Sigmoid colon (tissue), 7 donors: ENCODE data around the gene ATP2B1. TPM values are rescaled to one million over a fixed set of nuclear protein-coding genes. Genes with fewer than 3 reads are reported as not detected.

Source experiments
- DNase-seq: peaks from one replicate; pipeline ENCODE4 v3.0.0-alpha.2; 2019
- H3K27ac ChIP-seq, 4 donors: fragments of 200-600 bp; sonication (generic); one replicate each; pipeline ENCODE4 v1.5.1; 2016 to 2019; ENCODE audit warnings: mild to moderate bottlenecking in 1 of 4
- H3K27me3 ChIP-seq, 3 donors: fragments of 200-600 bp; sonication (generic); one replicate each; pipeline ENCODE4 v1.5.1; 2019; ENCODE audit warnings: mild to moderate bottlenecking in 1 of 3
- H3K36me3 ChIP-seq, 4 donors: fragments of 200-600 bp; sonication (generic); one replicate each; pipeline ENCODE4 v1.5.1; 2016 to 2019
- H3K4me1 ChIP-seq, 4 donors: fragments of 200-600 bp; sonication (generic); one replicate each; pipeline ENCODE4 v1.5.1; 2017 to 2019
- H3K4me3 ChIP-seq, 4 donors: fragments of 200-600 bp; sonication (generic); one replicate each; pipeline ENCODE4 v1.5.1; 2017 to 2019; ENCODE audit warnings: mild to moderate bottlenecking in 2 of 4, moderate library complexity in 1 of 4
- H3K9me3 ChIP-seq, 4 donors: fragments of 200-600 bp in 3 of 4; sonication (generic) in 3 of 4; one replicate each; pipeline versions ENCODE4 v1.5.1 to v1.6.1; 2013 to 2019
- EP300 ChIP-seq, 4 donors: sonication (generic); formaldehyde crosslinking; IDR thresholded peaks; one replicate each; pipeline ENCODE4 v1.6.1; 2017; ENCODE audit warnings: antibody characterized with exemption in 4 of 4
- POLR2A ChIP-seq, 2 donors: fragments of 450-650 bp; IDR thresholded peaks; one replicate each; pipeline ENCODE4 v1.6.1; 2016; ENCODE audit warnings: antibody characterized with exemption in 2 of 2, mild to moderate bottlenecking in 2 of 2, moderate library complexity in 2 of 2
- POLR2AphosphoS5 ChIP-seq, 4 donors: sonication (generic); formaldehyde crosslinking; IDR thresholded peaks; one replicate each; pipeline ENCODE4 v1.6.1; 2017; ENCODE audit warnings: antibody characterized with exemption in 4 of 4
- WGBS, 2 donors: extraction: QIAGEN DNeasy Blood & Tissue Kit; methylation state at CpG; one replicate each; pipeline ENCODE4 v1.1.7; 2013; 5-methylcytosine and 5-hydroxymethylcytosine counted together
- intact Hi-C: fragments of 100-400 bp; cut with DNase I; formaldehyde crosslinking; loops from one replicate; pipeline ENCODE4 v1.15.1; 2023
- polyA plus RNA-seq, 3 donors: library from polyadenylated mRNA; stranded (reverse); fragments of 200-250 nt; gene quantifications; one replicate each; pipeline ENCODE4 v1.2.3, GENCODE V29; 2013
- total RNA-seq, 4 donors: library from RNA; depleted of rRNA; stranded (reverse); fragments of >200 nt; gene quantifications; one replicate each; pipeline ENCODE4 v1.1.0, GENCODE V29; 2016
- TF ChIP-seq, protein P1 (sequence below), 4 experiments: fragments of 450-650 bp in 3 of 4; fragments of 200-600 bp in 1 of 4; IDR thresholded peaks; one replicate each; pipeline ENCODE4 v1.5.1; 2016 to 2019; ENCODE audit warnings: antibody characterized with exemption in 4 of 4, mild to moderate bottlenecking in 3 of 4, moderate library complexity in 2 of 4
- donor health status: healthy with polysubstance abuse.
- donor health status: Bipolar disorder and iron deficiency.
- donor health status: healthy.

The ATP2B1 gene
- total and polyA plus RNA-seq, 7 donors = 4.8 to 39.1 (median 27.6) TPM

DNA sequence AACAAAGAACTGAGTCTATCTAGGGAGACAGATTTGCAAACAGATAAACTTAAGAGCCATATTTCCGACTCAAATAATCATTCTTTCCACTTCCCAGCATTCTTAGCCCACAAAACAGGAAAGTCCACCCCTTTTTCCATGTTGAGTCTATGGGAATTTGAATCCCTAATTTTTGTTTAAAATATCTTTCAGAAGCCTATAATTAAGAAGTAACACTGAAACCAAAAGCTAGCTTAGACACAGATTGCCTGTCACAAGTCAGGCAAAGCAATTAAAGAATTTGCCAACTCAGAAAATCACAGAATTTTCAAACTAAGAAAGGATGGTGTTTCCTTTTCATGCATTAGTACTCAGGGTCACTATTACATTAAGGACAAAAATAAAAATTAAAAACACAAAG lies 17.0 kb downstream of the ATP2B1 start:
- Histone ChIP-seq H3K4me1 (peaks cover 0 to 60% (median 48%) of the 10 kb centered on the region in 4 donors), H3K27me3 (no peaks in the 10 kb centered on the region), H3K27ac (no peak overlapping the region), H3K4me3 (no peak overlapping the region), H3K9me3 (no peaks in the 10 kb centered on the region), H3K36me3 (no peaks in the 10 kb centered on the region)
- DNase-seq = no peak
- intact Hi-C loops = no loop called here
- TF ChIP-seq POLR2A (IDR thresholded peaks at IDR 0.05) (no peak), POLR2AphosphoS5 (IDR thresholded peaks at IDR 0.05) (no peak), EP300 (IDR thresholded peaks at IDR 0.05) (no peak)
- TF ChIP-seq, protein P1, sequence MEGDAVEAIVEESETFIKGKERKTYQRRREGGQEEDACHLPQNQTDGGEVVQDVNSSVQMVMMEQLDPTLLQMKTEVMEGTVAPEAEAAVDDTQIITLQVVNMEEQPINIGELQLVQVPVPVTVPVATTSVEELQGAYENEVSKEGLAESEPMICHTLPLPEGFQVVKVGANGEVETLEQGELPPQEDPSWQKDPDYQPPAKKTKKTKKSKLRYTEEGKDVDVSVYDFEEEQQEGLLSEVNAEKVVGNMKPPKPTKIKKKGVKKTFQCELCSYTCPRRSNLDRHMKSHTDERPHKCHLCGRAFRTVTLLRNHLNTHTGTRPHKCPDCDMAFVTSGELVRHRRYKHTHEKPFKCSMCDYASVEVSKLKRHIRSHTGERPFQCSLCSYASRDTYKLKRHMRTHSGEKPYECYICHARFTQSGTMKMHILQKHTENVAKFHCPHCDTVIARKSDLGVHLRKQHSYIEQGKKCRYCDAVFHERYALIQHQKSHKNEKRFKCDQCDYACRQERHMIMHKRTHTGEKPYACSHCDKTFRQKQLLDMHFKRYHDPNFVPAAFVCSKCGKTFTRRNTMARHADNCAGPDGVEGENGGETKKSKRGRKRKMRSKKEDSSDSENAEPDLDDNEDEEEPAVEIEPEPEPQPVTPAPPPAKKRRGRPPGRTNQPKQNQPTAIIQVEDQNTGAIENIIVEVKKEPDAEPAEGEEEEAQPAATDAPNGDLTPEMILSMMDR (IDR thresholded peaks at IDR 0.05) = no peak
- 82 to 85% methylated on average over 1 of the region's 1 CpG for WGBS, 2 donors

DNA sequence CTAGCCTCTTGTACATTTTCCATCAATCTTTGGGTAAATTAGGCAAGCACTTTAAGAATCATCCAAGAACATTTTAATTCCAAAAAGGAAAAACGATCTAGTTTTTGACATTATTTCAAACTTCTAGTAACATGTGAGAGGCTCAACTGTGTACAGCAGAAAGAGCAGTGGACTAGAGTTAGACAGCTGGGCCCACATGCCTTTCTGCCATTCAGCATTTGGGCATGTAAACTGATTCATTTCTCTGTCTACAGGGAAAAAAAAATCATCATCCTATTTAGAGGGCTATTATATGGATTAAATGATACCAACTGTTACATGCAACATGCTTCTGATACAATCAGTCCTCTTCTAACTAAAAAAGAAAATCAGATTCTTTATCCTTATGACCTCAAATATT lies 17.7 kb downstream of the ATP2B1 start:
- no peak for DNase-seq
- Histone ChIP-seq H3K4me1 (peaks cover 0 to 52% (median 42%) of the 10 kb centered on the region in 4 donors), H3K4me3 (no peak overlapping the region), H3K36me3 (no peaks in the 10 kb centered on the region), H3K27me3 (no peaks in the 10 kb centered on the region), H3K9me3 (no peaks in the 10 kb centered on the region), H3K27ac (no peak overlapping the region)
- 77 to 86% methylated on average over 1 of the region's 1 CpG for WGBS, 2 donors
- intact Hi-C loops = no loop called here
- TF ChIP-seq, protein P1 (IDR thresholded peaks at IDR 0.05) = no peak
- TF ChIP-seq POLR2A (IDR thresholded peaks at IDR 0.05) (no peak), EP300 (IDR thresholded peaks at IDR 0.05) (no peak), POLR2AphosphoS5 (IDR thresholded peaks at IDR 0.05) (no peak)

GRCh38 chr12:89689306-89689705 lies 19.3 kb downstream of the ATP2B1 start:
- intact Hi-C loops = no loop called here
- DNase-seq = no peak
- TF ChIP-seq, protein P1 (IDR thresholded peaks at IDR 0.05) = no peak
- no peak for TF ChIP-seq POLR2AphosphoS5 (IDR thresholded peaks at IDR 0.05)
- Histone ChIP-seq H3K9me3 (no peaks in the 10 kb centered on the region), H3K27me3 (no peaks in the 10 kb centered on the region), H3K4me3 (no peak overlapping the region), H3K27ac (no peak overlapping the region), H3K36me3 (no peaks in the 10 kb centered on the region), H3K4me1 (peaks cover 0 to 38% (median 28%) of the 10 kb centered on the region in 4 donors)
- WGBS, 2 donors = 88 to 93% methylated on average over 3 of the region's 3 CpGs

GRCh38 chr12:89686311-89686710 lies 22.3 kb downstream of the ATP2B1 start:
- H3K9me3 ChIP-seq = peaks cover 0 to 3% (median 0%) of the 10 kb centered on the region in 4 donors
- H3K27ac ChIP-seq = no peak overlapping the region
- H3K27me3 ChIP-seq = no peaks in the 10 kb centered on the region
- no peak for DNase-seq
- H3K4me1 ChIP-seq = peaks cover 0 to 21% (median 16%) of the 10 kb centered on the region in 4 donors
- TF ChIP-seq EP300 (IDR thresholded peaks at IDR 0.05) (no peak), POLR2A (IDR thresholded peaks at IDR 0.05) (no peak), POLR2AphosphoS5 (IDR thresholded peaks at IDR 0.05) (no peak)
- TF ChIP-seq, protein P1 (IDR thresholded peaks at IDR 0.05) = no peak
- H3K36me3 ChIP-seq = no peaks in the 10 kb centered on the region
- no peak overlapping the region for H3K4me3 ChIP-seq
- WGBS, 2 donors = 96 to 99% methylated on average over 2 of the region's 2 CpGs
- intact Hi-C loops = no loop called here

DNA sequence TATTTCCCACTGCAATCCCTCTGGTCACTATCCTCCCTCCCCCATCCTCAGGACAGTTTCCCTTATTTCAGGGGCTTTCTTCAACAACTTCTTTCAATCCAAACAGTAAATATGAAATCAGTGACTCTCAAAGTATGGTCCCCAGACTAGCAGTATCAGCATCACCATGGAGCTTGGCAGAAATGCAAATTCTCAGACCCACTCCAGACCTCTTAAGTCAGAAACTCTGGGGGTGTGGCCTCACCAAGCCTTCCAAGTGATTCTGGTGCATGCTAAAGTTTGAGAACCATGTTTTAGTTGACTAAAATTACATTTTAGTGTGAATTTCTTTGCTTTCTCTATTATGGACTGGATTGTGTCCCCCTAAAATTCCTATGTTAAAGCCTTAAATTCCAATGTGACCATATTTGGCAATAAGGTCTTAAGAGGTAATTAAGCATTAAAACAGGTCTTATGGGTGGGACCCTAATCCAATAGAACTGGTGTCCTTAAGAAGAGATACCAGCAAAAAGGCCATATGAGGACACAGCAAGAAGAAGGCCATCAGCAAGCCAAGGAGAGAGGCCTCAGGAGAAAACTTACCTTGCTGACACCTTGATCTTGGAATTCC lies 23.2 kb downstream of the ATP2B1 start:
- TF ChIP-seq EP300 (IDR thresholded peaks at IDR 0.05) (no peak), POLR2A (IDR thresholded peaks at IDR 0.05) (no peak), POLR2AphosphoS5 (IDR thresholded peaks at IDR 0.05) (no peak)
- TF ChIP-seq, protein P1 (IDR thresholded peaks at IDR 0.05) = no peak

More for the DNA sequence above, 23.2 kb downstream of the ATP2B1 start:
- no peak overlapping the region for H3K4me3 ChIP-seq
- no peak for DNase-seq
- peaks cover 0 to 21% (median 14%) of the 10 kb centered on the region in 4 donors for H3K4me1 ChIP-seq
- H3K27ac ChIP-seq = no peak overlapping the region
- H3K36me3 ChIP-seq = no peaks in the 10 kb centered on the region
- intact Hi-C loops = no loop called here
- no peaks in the 10 kb centered on the region for H3K27me3 ChIP-seq
- H3K9me3 ChIP-seq = peaks cover 0 to 3% (median 0%) of the 10 kb centered on the region in 4 donors
